Hepatocyte (in vitro differentiated cells): ENCODE results near the gene OSBPL6. TPM values are rescaled to one million over a fixed set of nuclear protein-coding genes. Genes with fewer than 3 reads are reported as not detected.

Source experiments
- DNase-seq: peaks from one replicate; pipeline ENCODE4 v3.0.0-alpha.2; 2016; ENCODE audit warnings: low spot score
- H2AFZ ChIP-seq: fragments of 200-600 bp; sonication (generic); 2 replicates; pipeline ENCODE4 v1.6.0; 2016; ENCODE audit warnings: antibody characterized with exemption, mild to moderate bottlenecking
- H3K27ac ChIP-seq: fragments of 200-600 bp; sonication (generic); 2 replicates; pipeline ENCODE4 v1.5.1; 2016; ENCODE audit warnings: mild to moderate bottlenecking
- H3K27me3 ChIP-seq: fragments of 200-600 bp; sonication (generic); 2 replicates; pipeline ENCODE4 v1.6.1; 2016
- H3K36me3 ChIP-seq: fragments of 200-600 bp; sonication (generic); replicated peaks from 2 replicates; pipeline ENCODE4 v1.5.1; 2016; ENCODE audit warnings: low read depth; ENCODE audit not compliant: insufficient read depth
- H3K4me1 ChIP-seq: fragments of 200-600 bp; sonication (generic); 2 replicates; pipeline ENCODE4 v1.5.1; 2016; ENCODE audit warnings: mild to moderate bottlenecking, moderate library complexity; ENCODE audit not compliant: insufficient read depth
- H3K4me2 ChIP-seq: fragments of 200-600 bp; sonication (generic); 2 replicates; pipeline ENCODE4 v1.6.0; 2016
- H3K4me3 ChIP-seq: fragments of 200-600 bp; sonication (generic); 2 replicates; pipeline ENCODE4 v1.5.1; 2016; ENCODE audit warnings: mild to moderate bottlenecking
- H3K79me2 ChIP-seq: fragments of 200-600 bp; sonication (generic); 2 replicates; pipeline ENCODE4 v1.6.0; 2017; ENCODE audit warnings: mild to moderate bottlenecking
- H3K9me2 ChIP-seq: fragments of 200-600 bp; sonication (generic); replicated peaks from 2 replicates; pipeline ENCODE4 v1.6.0; 2017; ENCODE audit warnings: mild to moderate bottlenecking; ENCODE audit not compliant: insufficient read depth
- H3K9me3 ChIP-seq: fragments of 200-600 bp; sonication (generic); 2 replicates; pipeline ENCODE4 v1.5.1; 2016; ENCODE audit warnings: low read depth, mild to moderate bottlenecking
- H4K20me1 ChIP-seq: fragments of 200-600 bp; sonication (generic); 2 replicates; pipeline ENCODE4 v1.6.0; 2016; ENCODE audit warnings: mild to moderate bottlenecking; ENCODE audit not compliant: insufficient read depth, poor library complexity, severe bottlenecking
- CTCF ChIP-seq: fragments of 200-600 bp; sonication (generic); IDR thresholded peaks from 2 replicates; pipeline ENCODE4 v1.5.1; 2016; ENCODE audit warnings: antibody characterized with exemption, mild to moderate bottlenecking; ENCODE audit not compliant: poor library complexity
- EZH2 ChIP-seq: fragments of 200-600 bp; sonication (generic); IDR thresholded peaks from 2 replicates; pipeline ENCODE4 v1.6.1; 2016; ENCODE audit warnings: antibody characterized with exemption, mild to moderate bottlenecking, borderline replicate concordance
- EZH2phosphoT487 ChIP-seq: fragments of 200-600 bp; sonication (generic); IDR thresholded peaks from one replicate; pipeline ENCODE4 v1.6.1; 2018; ENCODE audit warnings: antibody characterized with exemption, mild to moderate bottlenecking, low read depth, moderate library complexity; ENCODE audit not compliant: unreplicated experiment, severe bottlenecking
- WGBS: methylation state at CpG from one replicate; pipeline ENCODE4 v1.1.6; 2016; ENCODE audit warnings: low lambda C conversion rate; ENCODE audit errors: missing lambda C conversion rate; 5-methylcytosine and 5-hydroxymethylcytosine counted together
- polyA plus RNA-seq: library from polyadenylated mRNA; unstranded; fragments of >200 nt; fragmentation: Nextera tagmentation; extraction: Ambion mirVana; gene quantifications from 2 replicates; pipeline ENCODE4 v1.2.1, GENCODE V29; 2016
- total RNA-seq: library from RNA; depleted of rRNA; stranded (reverse); fragments of >200 nt; gene quantifications from 2 replicates; pipeline ENCODE4 v1.2.3, GENCODE V29; 2014

OSBPL6 gene
- total and polyA plus RNA-seq, 2 experiments from 2014 or later = 2.5 to 3.0 TPM

- Histone ChIP-seq H2AFZ (no peak overlapping the region), H3K4me2 (no peak overlapping the region), H3K36me3 (no peaks in the 10 kb centered on the region), H4K20me1 (no peaks in the 10 kb centered on the region), H3K9me3 (no peaks in the 10 kb centered on the region), H3K4me3 (no peak overlapping the region), H3K27ac (no peak overlapping the region), H3K9me2 (no peaks in the 10 kb centered on the region), H3K79me2 (no peaks in the 10 kb centered on the region), H3K27me3 (no peaks in the 10 kb centered on the region), H3K4me1 (no peaks in the 10 kb centered on the region)
- 91% methylated on average over 1 of the region's 1 CpG for WGBS
- no peak for TF ChIP-seq EZH2phosphoT487
- TF ChIP-seq EZH2 = no peak
- no peak for TF ChIP-seq CTCF
- DNase-seq = no peak
Measured at GRCh38 chr2:178160601-178161000, 33.7 kb upstream of the OSBPL6 start.

GRCh38 chr2:178163395-178163794 is 30.9 kb upstream of the OSBPL6 start:
- Histone ChIP-seq H3K4me1 (no peaks in the 10 kb centered on the region), H3K9me3 (no peaks in the 10 kb centered on the region), H3K9me2 (no peaks in the 10 kb centered on the region), H3K79me2 (no peaks in the 10 kb centered on the region), H4K20me1 (no peaks in the 10 kb centered on the region), H2AFZ (no peak overlapping the region), H3K36me3 (no peaks in the 10 kb centered on the region), H3K27me3 (no peaks in the 10 kb centered on the region), H3K4me3 (no peak overlapping the region), H3K27ac (no peak overlapping the region), H3K4me2 (no peak overlapping the region)
- DNase-seq = no peak
- 89% methylated on average over 4 of the region's 4 CpGs for WGBS
- TF ChIP-seq EZH2phosphoT487 (no peak), EZH2 (no peak), CTCF (no peak)

- no peak overlapping the region for H3K4me3 ChIP-seq
- no peaks in the 10 kb centered on the region for H3K4me1 ChIP-seq
- no peaks in the 10 kb centered on the region for H4K20me1 ChIP-seq
- TF ChIP-seq CTCF (no peak), EZH2phosphoT487 (no peak), EZH2 (no peak)
- no peak overlapping the region for H3K4me2 ChIP-seq
- no peak overlapping the region for H2AFZ ChIP-seq
- 0% methylated on average over 1 of the region's 1 CpG for WGBS
- no peaks in the 10 kb centered on the region for H3K27me3 ChIP-seq
- DNase-seq = no peak
- H3K79me2 ChIP-seq = no peaks in the 10 kb centered on the region
- no peak overlapping the region for H3K27ac ChIP-seq
- no peaks in the 10 kb centered on the region for H3K9me2 ChIP-seq
- H3K9me3 ChIP-seq = no peaks in the 10 kb centered on the region
- H3K36me3 ChIP-seq = no peaks in the 10 kb centered on the region
Measured at GRCh38 chr2:178163911-178164310, 30.4 kb upstream of the OSBPL6 start.

GRCh38 chr2:178173657-178174056 is 20.7 kb upstream of the OSBPL6 start:
- Histone ChIP-seq H3K9me2 (no peaks in the 10 kb centered on the region), H3K4me1 (no peaks in the 10 kb centered on the region), H3K4me3 (no peak overlapping the region), H3K27me3 (no peaks in the 10 kb centered on the region), H3K27ac (no peak overlapping the region), H3K36me3 (no peaks in the 10 kb centered on the region), H3K4me2 (no peak overlapping the region), H4K20me1 (no peaks in the 10 kb centered on the region), H3K79me2 (no peaks in the 10 kb centered on the region), H3K9me3 (no peaks in the 10 kb centered on the region), H2AFZ (no peak overlapping the region)
- 100% methylated on average over 1 of the region's 1 CpG for WGBS
- DNase-seq = no peak
- TF ChIP-seq EZH2phosphoT487 (no peak), EZH2 (no peak), CTCF (no peak)
